DOHH2 (cell line): Measurements from ENCODE around the gene NES.

ENCODE experiments used
- H3F3A ChIP-seq: fragments of 200-600 bp; sonication (generic), shearing (Covaris generic); 2 replicates; pipeline ENCODE4 v1.6.0; 2016; ENCODE audit warnings: antibody characterized with exemption, mild to moderate bottlenecking; ENCODE audit not compliant: control insufficient read depth, insufficient read depth
- H3K27ac ChIP-seq: fragments of 200-600 bp; sonication (generic); 2 replicates; pipeline ENCODE4 v1.5.1; 2014; ENCODE audit warnings: low read depth, mild to moderate bottlenecking, low read length, moderate library complexity
- H3K27me3 ChIP-seq: fragments of 200-600 bp; sonication (generic); 2 replicates; pipeline ENCODE4 v1.6.1; 2014; ENCODE audit warnings: mild to moderate bottlenecking, low read length, mixed read lengths; ENCODE audit not compliant: control insufficient read depth
- H3K36me3 ChIP-seq: fragments of 200-600 bp; sonication (generic); 2 replicates; pipeline ENCODE4 v1.6.1; 2014; ENCODE audit warnings: mild to moderate bottlenecking, low read length, moderate library complexity, mixed read lengths; ENCODE audit not compliant: control insufficient read depth
- H3K4me1 ChIP-seq: fragments of 200-600 bp; sonication (generic); 2 replicates; pipeline ENCODE4 v1.6.1; 2014; ENCODE audit warnings: mild to moderate bottlenecking, low read length, mixed read lengths; ENCODE audit not compliant: control insufficient read depth
- H3K4me2 ChIP-seq: fragments of 200-600 bp; sonication (generic); 2 replicates; pipeline ENCODE4 v1.6.0; 2014; ENCODE audit warnings: mild to moderate bottlenecking, low read length, moderate library complexity
- H3K4me3 ChIP-seq: fragments of 200-600 bp; sonication (generic); 2 replicates; pipeline ENCODE4 v1.5.1; 2014; ENCODE audit warnings: mild to moderate bottlenecking, low read length, mixed read lengths
- H3K79me2 ChIP-seq: fragments of 200-600 bp; sonication (generic); 2 replicates; pipeline ENCODE4 v1.6.1; 2014; ENCODE audit warnings: mild to moderate bottlenecking, low read length, mixed read lengths; ENCODE audit not compliant: control insufficient read depth
- H3K9me2 ChIP-seq: fragments of 200-600 bp; sonication (generic); replicated peaks from 2 replicates; pipeline ENCODE4 v1.6.1; 2014; ENCODE audit warnings: mild to moderate bottlenecking, low read length, mixed read lengths; ENCODE audit not compliant: control insufficient read depth
- H3K9me3 ChIP-seq: fragments of 200-600 bp; sonication (generic); 2 replicates; pipeline ENCODE4 v1.6.1; 2014; ENCODE audit warnings: antibody characterized with exemption, low read length, mixed read lengths; ENCODE audit not compliant: control insufficient read depth, insufficient read depth
- H4K20me1 ChIP-seq: fragments of 200-600 bp; sonication (generic); 2 replicates; pipeline ENCODE4 v1.6.0; 2014; ENCODE audit warnings: low read depth, mild to moderate bottlenecking, antibody characterized with exemption, low read length, moderate library complexity; ENCODE audit not compliant: control insufficient read depth, insufficient read depth
- CTCF ChIP-seq: fragments of 200-600 bp; sonication (generic); IDR thresholded peaks from one replicate; pipeline ENCODE4 v1.5.1; 2014; ENCODE audit warnings: antibody characterized with exemption, mild to moderate bottlenecking, low read depth, low read length; ENCODE audit not compliant: poor library complexity, severe bottlenecking
- EZH2phosphoT487 ChIP-seq: fragments of 200-600 bp; sonication (generic); IDR thresholded peaks from 2 replicates; pipeline ENCODE4 v1.6.1; 2017; ENCODE audit warnings: borderline replicate concordance, mild to moderate bottlenecking, antibody characterized with exemption, low read length, moderate library complexity, mixed read lengths

Gene NES

GRCh38 chr1:156671804-156672203 lies 5.4 kb downstream of the NES start:
- Histone ChIP-seq H3K36me3 (no peaks in the 10 kb centered on the region), H3K4me2 (no peak overlapping the region), H3F3A (peaks cover 5% of the 10 kb centered on the region; the same call in 1 of the 2 replicates), H3K4me3 (no peak overlapping the region), H3K9me3 (no peaks in the 10 kb centered on the region), H3K27ac (no peak overlapping the region), H3K79me2 (no peaks in the 10 kb centered on the region), H4K20me1 (no peaks in the 10 kb centered on the region), H3K27me3 (peaks cover 70% of the 10 kb centered on the region), H3K9me2 (no peaks in the 10 kb centered on the region), H3K4me1 (no peaks in the 10 kb centered on the region)
- no peak for TF ChIP-seq CTCF
- TF ChIP-seq EZH2phosphoT487, result no peak

- Histone ChIP-seq H3K36me3 (no peaks in the 10 kb centered on the region), H3K4me1 (no peaks in the 10 kb centered on the region), H3K27ac (no peak overlapping the region), H3K4me2 (no peak overlapping the region), H4K20me1 (no peaks in the 10 kb centered on the region), H3K79me2 (no peaks in the 10 kb centered on the region), H3K9me2 (no peaks in the 10 kb centered on the region), H3K9me3 (no peaks in the 10 kb centered on the region), H3K4me3 (no peak overlapping the region), H3F3A (peaks cover 5% of the 10 kb centered on the region; the same call in 1 of the 2 replicates), H3K27me3 (peaks cover 73% of the 10 kb centered on the region)
- TF ChIP-seq CTCF (no peak), EZH2phosphoT487 (no peak)
These were observed 6.4 kb downstream of the NES start for GRCh38 chr1:156670791-156671190.

- Histone ChIP-seq H3K27me3 (peaks cover 73% of the 10 kb centered on the region), H3K9me2 (no peaks in the 10 kb centered on the region), H3K4me1 (peaks cover 4% of the 10 kb centered on the region), H4K20me1 (no peaks in the 10 kb centered on the region), H3K9me3 (no peaks in the 10 kb centered on the region), H3K36me3 (no peaks in the 10 kb centered on the region), H3F3A (peaks cover 5% of the 10 kb centered on the region; the same call in 1 of the 2 replicates), H3K4me2 (no peak overlapping the region), H3K4me3 (no peak overlapping the region), H3K79me2 (no peaks in the 10 kb centered on the region), H3K27ac (no peak overlapping the region)
- TF ChIP-seq EZH2phosphoT487, result no peak
- no peak for TF ChIP-seq CTCF
These were observed 6.8 kb downstream of the NES start for GRCh38 chr1:156670359-156670758.

- no peaks in the 10 kb centered on the region for H3K79me2 ChIP-seq
These were observed 7.4 kb downstream of the NES start for GRCh38 chr1:156669794-156670193.

More at GRCh38 chr1:156669794-156670193, 7.4 kb downstream of the NES start:
- Histone ChIP-seq H3K36me3 (no peaks in the 10 kb centered on the region), H3K4me1 (peaks cover 9% of the 10 kb centered on the region), H3F3A (peaks cover 5% of the 10 kb centered on the region; the same call in 1 of the 2 replicates), H3K9me2 (no peaks in the 10 kb centered on the region), H3K27ac (no peak overlapping the region), H3K9me3 (no peaks in the 10 kb centered on the region), H3K27me3 (peaks cover 71% of the 10 kb centered on the region), H4K20me1 (no peaks in the 10 kb centered on the region), H3K4me2 (no peak overlapping the region), H3K4me3 (no peak overlapping the region)
- TF ChIP-seq CTCF (no peak), EZH2phosphoT487 (no peak)
